Measurements from ENCODE around the gene DGKG.

The DGKG gene

GRCh38 chr3:186185194-186185787, 176.7 kb downstream of the DGKG start:
- Histone ChIP-seq H3K27me3 (ENCODE audit: control insufficient read depth, low read length) (peaks cover 8% of the 10 kb centered on the region), H3K9me3 (ENCODE audit: control insufficient read depth, insufficient read depth, low read length) (no peaks in the 10 kb centered on the region), H3F3A (ENCODE audit: control insufficient read depth, insufficient read depth) (no peaks in the 10 kb centered on the region), H3K79me2 (ENCODE audit: control insufficient read depth, low read length) (no peaks in the 10 kb centered on the region), H3K27ac (ENCODE audit: low read depth, low read length) (no peak overlapping the region), H3K4me3 (ENCODE audit: low read length) (no peak overlapping the region), H3K9me2 (replicated peaks; ENCODE audit: control insufficient read depth, low read length) (no peaks in the 10 kb centered on the region), H4K20me1 (ENCODE audit: control insufficient read depth, insufficient read depth, low read depth, low read length) (no peaks in the 10 kb centered on the region), H3K4me1 (ENCODE audit: control insufficient read depth, low read length) (peaks cover 7% of the 10 kb centered on the region), H3K4me2 (ENCODE audit: low read length) (peak overlapping the region; percentile 24; the same call in 1 of the 2 replicates), H3K36me3 (ENCODE audit: control insufficient read depth, low read length) (no peaks in the 10 kb centered on the region)
- TF ChIP-seq EZH2phosphoT487 (IDR thresholded peaks at IDR 0.05; ENCODE audit: borderline replicate concordance, low read length) (no peak), CTCF (IDR thresholded peaks at IDR 0.05; ENCODE audit: low read depth, low read length, poor library complexity, severe bottlenecking) (no peak)

- Histone ChIP-seq H3K9me3 (ENCODE audit: control insufficient read depth, insufficient read depth, low read length) (no peaks in the 10 kb centered on the region), H3F3A (ENCODE audit: control insufficient read depth, insufficient read depth) (no peaks in the 10 kb centered on the region), H3K4me2 (ENCODE audit: low read length) (no peak overlapping the region), H3K79me2 (ENCODE audit: control insufficient read depth, low read length) (no peaks in the 10 kb centered on the region), H3K36me3 (ENCODE audit: control insufficient read depth, low read length) (no peaks in the 10 kb centered on the region), H4K20me1 (ENCODE audit: control insufficient read depth, insufficient read depth, low read depth, low read length) (no peaks in the 10 kb centered on the region), H3K4me1 (ENCODE audit: control insufficient read depth, low read length) (peaks cover 7% of the 10 kb centered on the region), H3K9me2 (replicated peaks; ENCODE audit: control insufficient read depth, low read length) (no peaks in the 10 kb centered on the region), H3K4me3 (ENCODE audit: low read length) (no peak overlapping the region), H3K27me3 (ENCODE audit: control insufficient read depth, low read length) (peaks cover 8% of the 10 kb centered on the region), H3K27ac (ENCODE audit: low read depth, low read length) (no peak overlapping the region)
- TF ChIP-seq CTCF (IDR thresholded peaks at IDR 0.05; ENCODE audit: low read depth, low read length, poor library complexity, severe bottlenecking), result no peak
- TF ChIP-seq EZH2phosphoT487 (IDR thresholded peaks at IDR 0.05; ENCODE audit: borderline replicate concordance, low read length), result no peak
Observed at GRCh38 chr3:186184021-186184420, 178.0 kb downstream of the DGKG start.

GRCh38 chr3:186182850-186183249, 179.2 kb downstream of the DGKG start:
- H3K36me3 ChIP-seq (ENCODE audit: control insufficient read depth, low read length), result no peaks in the 10 kb centered on the region
- peaks cover 7% of the 10 kb centered on the region for H3K4me1 ChIP-seq (ENCODE audit: control insufficient read depth, low read length)
- TF ChIP-seq EZH2phosphoT487 (IDR thresholded peaks at IDR 0.05; ENCODE audit: borderline replicate concordance, low read length) (no peak), CTCF (IDR thresholded peaks at IDR 0.05; ENCODE audit: low read depth, low read length, poor library complexity, severe bottlenecking) (no peak)
- H3K4me3 ChIP-seq (ENCODE audit: low read length), result no peak overlapping the region
- H3K9me2 ChIP-seq (replicated peaks; ENCODE audit: control insufficient read depth, low read length), result no peaks in the 10 kb centered on the region
- no peak overlapping the region for H3K27ac ChIP-seq (ENCODE audit: low read depth, low read length)
- no peaks in the 10 kb centered on the region for H3F3A ChIP-seq (ENCODE audit: control insufficient read depth, insufficient read depth)
- peaks cover 8% of the 10 kb centered on the region for H3K27me3 ChIP-seq (ENCODE audit: control insufficient read depth, low read length)
- no peak overlapping the region for H3K4me2 ChIP-seq (ENCODE audit: low read length)
- no peaks in the 10 kb centered on the region for H3K79me2 ChIP-seq (ENCODE audit: control insufficient read depth, low read length)
- H3K9me3 ChIP-seq (ENCODE audit: control insufficient read depth, insufficient read depth, low read length), result no peaks in the 10 kb centered on the region
- no peaks in the 10 kb centered on the region for H4K20me1 ChIP-seq (ENCODE audit: control insufficient read depth, insufficient read depth, low read depth, low read length)
